ENCODE results near the gene TBX1.
"Not testable (repeated sequence)": the region's sequence is repeated elsewhere in the genome, so short reads cannot be mapped to it uniquely, and the experiment has no call there.

The TBX1 gene

GRCh38 chr22:19767427-19768341 lies 7.1 kb downstream of the TBX1 start:
- DNase-seq = no peak

- DNase-seq = no peak
Measured at GRCh38 chr22:19769393-19769715, 8.8 kb downstream of the TBX1 start.

GRCh38 chr22:19770349-19771220 lies 10.0 kb downstream of the TBX1 start:
- DNase-seq = no peak

- no peak for DNase-seq
Measured at GRCh38 chr22:19772422-19772672, 11.8 kb downstream of the TBX1 start.

- DNase-seq = no peak
Measured at GRCh38 chr22:19772673-19773469, 12.3 kb downstream of the TBX1 start.

- DNase-seq = no peak
Measured at GRCh38 chr22:19773470-19774040, 13.0 kb downstream of the TBX1 start.

- DNase-seq = no peak
Measured at GRCh38 chr22:19774628-19775027, 14.1 kb downstream of the TBX1 start.

- no peak for DNase-seq
Measured at GRCh38 chr22:19775496-19776325, 15.1 kb downstream of the TBX1 start.

GRCh38 chr22:19776433-19777031 lies 16.0 kb downstream of the TBX1 start:
- no peak for DNase-seq

- DNase-seq = not testable (repeated sequence)
Measured at GRCh38 chr22:19777192-19777591, 16.6 kb downstream of the TBX1 start.

GRCh38 chr22:19779011-19779421 lies 18.4 kb downstream of the TBX1 start:
- DNase-seq = no peak

GRCh38 chr22:19779685-19780268 lies 19.2 kb downstream of the TBX1 start:
- DNase-seq = no peak

GRCh38 chr22:19782533-19782932 lies 22.0 kb downstream of the TBX1 start:
- no peak for DNase-seq

GRCh38 chr22:19783586-19784383 lies 23.2 kb downstream of the TBX1 start:
- DNase-seq = no peak

- DNase-seq = no peak
Measured at GRCh38 chr22:19784384-19785175, 24.0 kb downstream of the TBX1 start.

- DNase-seq = no peak
Measured at GRCh38 chr22:19785461-19786263, 25.1 kb downstream of the TBX1 start.

GRCh38 chr22:19786264-19786585 lies 25.6 kb downstream of the TBX1 start:
- no peak for DNase-seq

GRCh38 chr22:19786959-19787848 lies 26.6 kb downstream of the TBX1 start:
- DNase-seq = no peak

Data from NCI-H1092 (cell line).